SK-N-SH (cell line): ENCODE data around the gene PTBP1. TPM values are rescaled to one million over a fixed set of nuclear protein-coding genes. Genes with fewer than 3 reads are reported as not detected.

Source experiments
- CTCF ChIA-PET: fragments of 300-600, 350-600 bp; formaldehyde crosslinking; extraction: SDS; loops from one replicate; lab custom pipeline; 2021; lab: Yijun Ruan, JAX
- POLR2A ChIA-PET: fragments of 350-600 bp; sonication (Branson Sonifier 250); formaldehyde crosslinking; extraction: SDS; loops from one replicate; lab custom pipeline; 2020; ENCODE audit warnings: antibody characterized with exemption, inconsistent platforms; lab: Yijun Ruan, JAX
- DNase-seq: peaks from one replicate; pipeline ENCODE4 v3.0.0; 2012
- H2AFZ ChIP-seq: fragments of 200-600 bp; sonication (generic); 2 replicates; pipeline ENCODE4 v1.8.1; 2016; ENCODE audit warnings: antibody characterized with exemption, mild to moderate bottlenecking, low read depth
- H3F3A ChIP-seq: fragments of 200-600 bp; sonication (generic); replicated peaks from 2 replicates; pipeline ENCODE3; 2016; ENCODE audit warnings: antibody characterized with exemption, mild to moderate bottlenecking; ENCODE audit not compliant: insufficient read depth
- H3K27ac ChIP-seq, 2 experiments: fragments of 200-500 bp in 1 of 2; fragments of 200-600 bp in 1 of 2; sonication (Bioruptor generic) in 1 of 2; sonication (generic), shearing (Covaris generic) in 1 of 2; 2 replicates each; pipeline versions ENCODE4 v1.5.1 to v1.6.1; 2014 to 2016; ENCODE audit warnings: low read depth in 2 of 2, inconsistent platforms in 1 of 2, low read length in 1 of 2, mild to moderate bottlenecking in 1 of 2, mixed read lengths in 1 of 2
- H3K27me3 ChIP-seq: fragments of 200-600 bp; sonication (generic), shearing (Covaris generic); 2 replicates; pipeline ENCODE4 v1.6.1; 2016; ENCODE audit warnings: mixed run types; ENCODE audit not compliant: insufficient read depth
- H3K36me3 ChIP-seq, 2 experiments: fragments of 200-500 bp in 1 of 2; fragments of 200-600 bp in 1 of 2; sonication (Bioruptor generic) in 1 of 2; sonication (generic) in 1 of 2; replicated peaks in 1 of 2; 2 replicates each; pipeline versions ENCODE3 to v1.5.1; 2014 to 2016; ENCODE audit warnings: low read length in 1 of 2, mild to moderate bottlenecking in 1 of 2; ENCODE audit not compliant: insufficient read depth in 2 of 2, control insufficient read depth in 1 of 2
- H3K4me1 ChIP-seq, 2 experiments: fragments of 200-500 bp in 1 of 2; fragments of 200-600 bp in 1 of 2; sonication (Bioruptor generic) in 1 of 2; sonication (generic), shearing (Covaris generic) in 1 of 2; 2 replicates each; pipeline versions ENCODE4 v1.5.1 to v1.6.1; 2014 to 2016; ENCODE audit warnings: low read depth in 1 of 2, low read length in 1 of 2, mixed run types in 1 of 2; ENCODE audit not compliant: insufficient read depth in 2 of 2, control insufficient read depth in 1 of 2
- H3K4me2 ChIP-seq: fragments of 200-600 bp; sonication (generic), shearing (Covaris generic); 2 replicates; pipeline ENCODE4 v1.6.1; 2017; ENCODE audit warnings: mixed run types
- H3K4me3 ChIP-seq, 2 experiments: fragments of 200-500 bp in 1 of 2; fragments of 200-600 bp in 1 of 2; sonication (Bioruptor generic) in 1 of 2; sonication (generic), shearing (Covaris generic) in 1 of 2; 2 replicates each; pipeline versions ENCODE4 v1.5.1 to v1.8.1; 2014 to 2016; ENCODE audit warnings: low read depth in 2 of 2, inconsistent platforms in 1 of 2, low read length in 1 of 2, mild to moderate bottlenecking in 1 of 2, mixed read lengths in 1 of 2, moderate library complexity in 1 of 2
- H3K79me2 ChIP-seq: fragments of 200-600 bp; sonication (generic); 2 replicates; pipeline ENCODE4 v1.8.1; 2017; ENCODE audit warnings: mild to moderate bottlenecking; ENCODE audit not compliant: insufficient read depth
- H3K9ac ChIP-seq: fragments of 200-600 bp; sonication (generic); 2 replicates; pipeline ENCODE4 v1.6.1; 2017; ENCODE audit warnings: mixed run types
- H3K9me2 ChIP-seq: fragments of 200-600 bp; sonication (generic); 2 replicates; pipeline ENCODE4 v1.6.1; 2017; ENCODE audit warnings: mixed run types
- H3K9me3 ChIP-seq: fragments of 200-600 bp; sonication (generic); 2 replicates; pipeline ENCODE4 v1.6.1; 2017; ENCODE audit warnings: mixed run types, mild to moderate bottlenecking, moderate library complexity
- H4K20me1 ChIP-seq: fragments of 200-600 bp; sonication (generic); 2 replicates; pipeline ENCODE4 v1.6.1; 2017; ENCODE audit warnings: mild to moderate bottlenecking, mixed run types; ENCODE audit not compliant: insufficient read depth
- CHD2 ChIP-seq: fragments of 150-350 bp; IDR thresholded peaks from 2 replicates; pipeline ENCODE4 v1.6.1; 2018; ENCODE audit warnings: low read length; ENCODE audit not compliant: partially characterized antibody
- CTCF ChIP-seq: fragments of 200-600 bp; sonication (generic); IDR thresholded peaks from 2 replicates; pipeline ENCODE4 v1.6.1; 2017; ENCODE audit warnings: antibody characterized with exemption, mild to moderate bottlenecking, moderate library complexity
- EP300 ChIP-seq, 2 experiments: IDR thresholded peaks; 2 replicates each; pipeline versions ENCODE4 v1.4.0 to v1.6.1; 2012; ENCODE audit warnings: borderline replicate concordance in 1 of 2, low read depth in 1 of 2, low read length in 1 of 2
- FOXM1 ChIP-seq: IDR thresholded peaks from 2 replicates; pipeline ENCODE4 v1.4.0; 2012; ENCODE audit warnings: low read depth, mild to moderate bottlenecking
- GATA2 ChIP-seq: sonication (generic); formaldehyde crosslinking; IDR thresholded peaks from 2 replicates; pipeline ENCODE4 v1.5.0; 2020; ENCODE audit warnings: mild to moderate bottlenecking, missing genetic modification reagents
- IRF3 ChIP-seq: fragments of 150-350 bp; IDR thresholded peaks from 2 replicates; pipeline ENCODE4 v1.6.1; 2016; ENCODE audit warnings: mild to moderate bottlenecking, low read depth, low read length
- JUND ChIP-seq: IDR thresholded peaks from 2 replicates; pipeline ENCODE4 v1.4.0; 2012
- MAX ChIP-seq: IDR thresholded peaks from 2 replicates; pipeline ENCODE4 v1.4.0; 2012; ENCODE audit warnings: low read depth
- NRF1 ChIP-seq: IDR thresholded peaks from 2 replicates; pipeline ENCODE4 v1.6.1; 2012; ENCODE audit warnings: low read depth, mild to moderate bottlenecking, low read length
- PBX3 ChIP-seq: IDR thresholded peaks from 2 replicates; pipeline ENCODE4; 2012
- POLR2AphosphoS5 ChIP-seq: IDR thresholded peaks from 2 replicates; pipeline ENCODE4 v1.6.1; 2012; ENCODE audit warnings: low read depth, low read length
- RCOR1 ChIP-seq: fragments of 150-350 bp; IDR thresholded peaks from 2 replicates; pipeline ENCODE4 v1.6.1; 2017; ENCODE audit warnings: antibody characterized with exemption, low read length
- REST ChIP-seq: IDR thresholded peaks from 2 replicates; pipeline ENCODE4 v1.6.1; 2012; ENCODE audit warnings: mild to moderate bottlenecking, low read depth, low read length, moderate library complexity
- SIN3A ChIP-seq: IDR thresholded peaks from 2 replicates; pipeline ENCODE4 v1.6.1; 2012; ENCODE audit warnings: low read depth, mild to moderate bottlenecking, low read length, moderate library complexity, borderline replicate concordance
- SMC3 ChIP-seq: IDR thresholded peaks from 2 replicates; pipeline ENCODE4 v1.6.1; 2012; ENCODE audit warnings: low read depth, low read length, improper control_type of control experiment
- TAF1 ChIP-seq: IDR thresholded peaks from 2 replicates; pipeline ENCODE4 v1.6.1; 2012; ENCODE audit warnings: low read depth, mild to moderate bottlenecking, low read length, moderate library complexity, borderline replicate concordance
- TCF12 ChIP-seq: IDR thresholded peaks from 2 replicates; pipeline ENCODE4 v1.4.0; 2012
- TEAD4 ChIP-seq: IDR thresholded peaks from 2 replicates; pipeline ENCODE4 v1.4.0; 2012; ENCODE audit warnings: mild to moderate bottlenecking, borderline replicate concordance; ENCODE audit not compliant: insufficient read depth
- USF1 ChIP-seq: IDR thresholded peaks from 2 replicates; pipeline ENCODE4 v1.4.0; 2012; ENCODE audit warnings: low read depth, borderline replicate concordance
- ZBTB33 ChIP-seq: IDR thresholded peaks from 2 replicates; pipeline ENCODE4 v1.4.0; 2012; ENCODE audit warnings: low read depth, borderline replicate concordance
- WGBS: methylation state at CpG from one replicate; pipeline ENCODE4 v1.1.6; 2017; ENCODE audit warnings: low lambda C conversion rate; 5-methylcytosine and 5-hydroxymethylcytosine counted together
- polyA plus RNA-seq, 3 experiments: library from polyadenylated mRNA; depleted of rRNA; stranded (reverse); fragments of >200 nt; gene quantifications; 2 replicates each; pipeline ENCODE4 v1.2.3, GENCODE V29; 2012

PTBP1 gene
- polyA plus RNA-seq, 1 of the 3 experiments (the other 2 are of a cell fraction): 243 TPM

GRCh38 chr19:784541-784940 is 12.7 kb upstream of the PTBP1 start:
- H3K27ac ChIP-seq: no peak overlapping the region
- H3K9ac ChIP-seq: no peak overlapping the region
- no peaks in the 10 kb centered on the region for H3K9me3 ChIP-seq
- no peaks in the 10 kb centered on the region for H3K27me3 ChIP-seq
- H2AFZ ChIP-seq: no peak overlapping the region
- TF ChIP-seq TCF12: no peak
- no peak for TF ChIP-seq SIN3A
- TF ChIP-seq NRF1: no peak
- no peak for TF ChIP-seq CTCF
- no peak for TF ChIP-seq RCOR1
- no peak for TF ChIP-seq EP300 (IDR thresholded peaks at IDR 0.05; ENCODE audit: borderline replicate concordance in 1 of 2, low read depth in 1 of 2, low read length in 1 of 2)
- no peak for TF ChIP-seq REST
- TF ChIP-seq POLR2AphosphoS5: no peak
- no peak for TF ChIP-seq TAF1
- no peak for TF ChIP-seq IRF3
- TF ChIP-seq FOXM1: no peak
- TF ChIP-seq GATA2 (CRISPR knock-in tag): no peak
- no peak for TF ChIP-seq PBX3
- TF ChIP-seq ZBTB33: no peak
- no peak for TF ChIP-seq USF1
- no peak for TF ChIP-seq SMC3
- TF ChIP-seq MAX: no peak
- TF ChIP-seq TEAD4: no peak
- TF ChIP-seq JUND: no peak
- TF ChIP-seq CHD2: no peak
- TF ChIP-seq, all 33 proteins: peak for 0
- H3K36me3 ChIP-seq: no peaks in the 10 kb centered on the region
- CTCF ChIA-PET: interaction anchor here (1.0 to 1.2 kb wide), 2 partner anchors 54 to 72 kb away, joined by 3 read pairs; no protein-coding TSS in a partner anchor
- H3K4me2 ChIP-seq: no peak overlapping the region
- POLR2A ChIA-PET: interaction anchor here (0.6 kb wide), 1 partner anchor 9 kb away, joined by 5 read pairs; no protein-coding TSS in a partner anchor
- WGBS: 79% methylated on average over 11 of the region's 13 CpGs
- no peak for DNase-seq
- H3K4me3 ChIP-seq: no peak overlapping the region
- H4K20me1 ChIP-seq: no peaks in the 10 kb centered on the region
- H3K79me2 ChIP-seq: no peaks in the 10 kb centered on the region
- no peaks in the 10 kb centered on the region for H3K9me2 ChIP-seq
- no peaks in the 10 kb centered on the region for H3F3A ChIP-seq
- peaks cover 6 to 10% of the 10 kb centered on the region in 2 experiments; a peak in 1 of 4 replicates for H3K4me1 ChIP-seq
